Heart right ventricle (tissue), 16 donors: ENCODE data around the gene ADAM10. TPM values are rescaled to one million over a fixed set of nuclear protein-coding genes. Genes with fewer than 3 reads are reported as not detected.

Experiments used
- ATAC-seq, 8 donors: fragments of 200-7000 bp; cut with Tn5 transposase; one replicate each; pipeline ENCODE4 v1.9.1; 2020; ENCODE audit warnings: mild to moderate bottlenecking in 8 of 8, moderate library complexity in 8 of 8, moderate number of reproducible peaks in 1 of 8
- DNase-seq, 2 donors: peaks; one replicate each; pipeline ENCODE4 v3.0.0-alpha.2; 2020
- H3K27ac ChIP-seq, 10 donors: fragments of 200-600 bp; sonication (generic) in 2 of 10; one replicate each; pipeline versions ENCODE4 v1.5.0 to v1.8.0; 2020 to 2022; ENCODE audit warnings: mild to moderate bottlenecking in 3 of 10
- H3K27me3 ChIP-seq, 7 donors: fragments of 200-600 bp; one replicate each; pipeline ENCODE4 v1.8.0; 2021 to 2022; ENCODE audit warnings: mild to moderate bottlenecking in 2 of 7
- H3K36me3 ChIP-seq, 9 donors: fragments of 200-600 bp; sonication (generic) in 1 of 9; one replicate each; pipeline versions ENCODE4 v1.5.0 to v1.8.0; 2020 to 2022; ENCODE audit warnings: mild to moderate bottlenecking in 2 of 9
- H3K4me1 ChIP-seq, 9 donors: fragments of 200-600 bp; sonication (generic) in 1 of 9; one replicate each; pipeline versions ENCODE4 v1.5.0 to v1.8.0; 2020 to 2022; ENCODE audit warnings: mild to moderate bottlenecking in 4 of 9
- H3K4me3 ChIP-seq, 10 donors: fragments of 200-600 bp; sonication (generic) in 2 of 10; one replicate each; pipeline versions ENCODE4 v1.5.0 to v1.8.0; 2020 to 2022; ENCODE audit warnings: mild to moderate bottlenecking in 7 of 10, moderate library complexity in 2 of 10
- H3K9me3 ChIP-seq, 11 donors: fragments of 200-600 bp in 10 of 11; sonication (generic) in 2 of 11; one replicate each; pipeline versions ENCODE4 v1.5.0 to v1.8.0; 2013 to 2022; ENCODE audit warnings: mild to moderate bottlenecking in 2 of 11, control low read depth in 1 of 11, moderate library complexity in 1 of 11
- WGBS, 2 donors: extraction: QIAGEN DNeasy Blood & Tissue Kit; methylation state at CpG; one replicate each; pipeline ENCODE4 v1.1.7; 2013; ENCODE audit warnings: inconsistent platforms in 1 of 2; 5-methylcytosine and 5-hydroxymethylcytosine counted together
- intact Hi-C, 10 donors: fragments of 100-400 bp; cut with DNase I; formaldehyde crosslinking; loops; one replicate each; pipeline versions ENCODE4 v1.11.1 to v1.14.2; 2022
- polyA plus RNA-seq, 2 donors: library from polyadenylated mRNA; stranded (reverse); fragments of 200-250 nt; gene quantifications; one replicate each; pipeline ENCODE4 v1.2.3, GENCODE V29; 2013
- total RNA-seq, 10 donors: library from RNA; stranded (reverse); fragmentation: NEBNext Ultra II Directional in 3 of 10; extraction: Animal tissue kit (Norgen Biotek cat#: 25700) in 3 of 10; gene quantifications; one replicate each; pipeline versions ENCODE4 v1.2.1 to v1.2.4, GENCODE V29; 2021 to 2023
- TF ChIP-seq, protein P1 (sequence below), 9 donors: fragments of 200-600 bp; sonication (generic) in 2 of 9; IDR thresholded peaks; one replicate each; pipeline versions ENCODE4 v1.5.0 to v1.8.0; 2021 to 2022; ENCODE audit warnings: antibody characterized with exemption in 9 of 9, mild to moderate bottlenecking in 5 of 9, moderate library complexity in 1 of 9
- donor health status: Arrhythmogenic right ventricular cardiomyopathy.
- donor health status: ischemic (EF 13 %, LVEDD 7.1; RV severe dilation, severe dysfunction).
- donor health status: healthy with polysubstance abuse.
- donor health status: DM: no; HTN: yes; CAD: no.
- donor health status: DM: no; HTN: no; CAD: no.
- donor health status: ischemic (EF 25% LVEDD 6.9; RV normal size, moderate dysfunction).
- donor health status: ischemic (EF 25% LVEDD 5.7; RV mildly dilated, moderate dysfunction).
- donor health status: healthy.
- donor health status: DM: yes; HTN: yes; CAD: no.
- donor health status: Ischemic cardiomyopathy.
- donor health status: ischemic (EF 35%, LVEDD 5.7; RV mildly dilated, moderate dysfunction).
- donor health status: nonischemic (EF 11% LVEDD 7.7; RV severe dilation, severe dysfunction).
- donor health status: DM: yes; HTN: yes; CAD: no.
- donor health status: PGD.
- donor health status: ischemic (EF 29% LVEDD 5.4; RV normal size, mild dysfunction).
- donor health status: nonischemic (EF 23%, LVEDD 6.1; RV moderate dilation, normal function).

ADAM10 gene
- total and polyA plus RNA-seq, 12 donors, result 10.2 to 110 (median 80.1) TPM

DNA sequence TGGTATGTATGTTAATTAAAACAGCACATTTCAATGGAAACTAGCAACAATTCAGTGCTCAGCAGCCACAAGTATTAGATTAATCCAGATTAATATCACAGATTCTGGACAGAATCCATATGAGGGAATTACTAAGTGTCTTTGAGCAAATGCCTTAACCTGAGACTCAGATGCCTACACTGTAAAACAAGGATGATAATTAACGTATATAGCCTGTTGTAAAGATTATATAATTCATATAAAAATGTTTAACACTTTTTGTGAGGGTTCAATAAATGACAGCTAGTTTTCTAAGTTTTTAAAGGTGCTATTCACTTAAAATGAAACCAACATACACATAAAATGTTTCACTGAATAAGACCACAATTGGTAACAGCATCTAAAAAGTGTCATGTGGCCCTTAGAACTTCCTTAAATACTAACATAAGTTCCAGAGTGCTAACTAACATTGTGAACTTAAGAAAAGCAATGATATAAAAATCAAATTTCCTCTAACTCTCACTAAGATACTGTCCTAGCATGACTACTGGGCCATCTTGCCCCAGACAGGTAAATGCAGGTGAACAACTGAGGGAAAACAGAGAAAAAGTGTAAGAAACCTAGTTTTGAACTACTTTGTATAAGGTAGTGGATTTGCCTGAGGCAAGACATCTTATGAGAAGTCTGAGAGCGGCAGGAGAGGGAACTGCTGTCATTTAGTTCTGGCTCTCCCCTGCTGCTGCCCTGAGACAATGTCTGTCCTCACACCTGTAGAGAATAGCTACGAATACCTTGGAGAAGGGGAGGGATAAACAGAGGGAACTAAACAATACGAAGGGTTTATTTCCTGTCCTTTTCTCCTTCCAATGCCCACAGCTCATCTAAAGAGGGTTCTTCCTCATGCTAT, 151.3 kb downstream of the ADAM10 start:
- DNase-seq (no peak), ATAC-seq (no peak)
- TF ChIP-seq, protein P1, sequence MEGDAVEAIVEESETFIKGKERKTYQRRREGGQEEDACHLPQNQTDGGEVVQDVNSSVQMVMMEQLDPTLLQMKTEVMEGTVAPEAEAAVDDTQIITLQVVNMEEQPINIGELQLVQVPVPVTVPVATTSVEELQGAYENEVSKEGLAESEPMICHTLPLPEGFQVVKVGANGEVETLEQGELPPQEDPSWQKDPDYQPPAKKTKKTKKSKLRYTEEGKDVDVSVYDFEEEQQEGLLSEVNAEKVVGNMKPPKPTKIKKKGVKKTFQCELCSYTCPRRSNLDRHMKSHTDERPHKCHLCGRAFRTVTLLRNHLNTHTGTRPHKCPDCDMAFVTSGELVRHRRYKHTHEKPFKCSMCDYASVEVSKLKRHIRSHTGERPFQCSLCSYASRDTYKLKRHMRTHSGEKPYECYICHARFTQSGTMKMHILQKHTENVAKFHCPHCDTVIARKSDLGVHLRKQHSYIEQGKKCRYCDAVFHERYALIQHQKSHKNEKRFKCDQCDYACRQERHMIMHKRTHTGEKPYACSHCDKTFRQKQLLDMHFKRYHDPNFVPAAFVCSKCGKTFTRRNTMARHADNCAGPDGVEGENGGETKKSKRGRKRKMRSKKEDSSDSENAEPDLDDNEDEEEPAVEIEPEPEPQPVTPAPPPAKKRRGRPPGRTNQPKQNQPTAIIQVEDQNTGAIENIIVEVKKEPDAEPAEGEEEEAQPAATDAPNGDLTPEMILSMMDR (IDR thresholded peaks at IDR 0.05), result no peak
- H3K27ac ChIP-seq, result peak overlapping the region in 1 of 10 donors; percentile 26
- intact Hi-C loops, result loop anchor here in 1 of 10 donors (10.0 kb wide), 1 partner anchor 333 kb away; no protein-coding TSS in a partner anchor
- no peak overlapping the region for H3K4me3 ChIP-seq
- peaks cover 0 to 91% (median 4%) of the 10 kb centered on the region in 9 donors for H3K36me3 ChIP-seq
- peaks cover 0 to 4% (median 0%) of the 10 kb centered on the region in 9 donors for H3K4me1 ChIP-seq
- H3K27me3 ChIP-seq, result no peaks in the 10 kb centered on the region
- WGBS, 2 donors, result 95 to 97% methylated on average over 4 of the region's 4 CpGs
- no peaks in the 10 kb centered on the region for H3K9me3 ChIP-seq

DNA sequence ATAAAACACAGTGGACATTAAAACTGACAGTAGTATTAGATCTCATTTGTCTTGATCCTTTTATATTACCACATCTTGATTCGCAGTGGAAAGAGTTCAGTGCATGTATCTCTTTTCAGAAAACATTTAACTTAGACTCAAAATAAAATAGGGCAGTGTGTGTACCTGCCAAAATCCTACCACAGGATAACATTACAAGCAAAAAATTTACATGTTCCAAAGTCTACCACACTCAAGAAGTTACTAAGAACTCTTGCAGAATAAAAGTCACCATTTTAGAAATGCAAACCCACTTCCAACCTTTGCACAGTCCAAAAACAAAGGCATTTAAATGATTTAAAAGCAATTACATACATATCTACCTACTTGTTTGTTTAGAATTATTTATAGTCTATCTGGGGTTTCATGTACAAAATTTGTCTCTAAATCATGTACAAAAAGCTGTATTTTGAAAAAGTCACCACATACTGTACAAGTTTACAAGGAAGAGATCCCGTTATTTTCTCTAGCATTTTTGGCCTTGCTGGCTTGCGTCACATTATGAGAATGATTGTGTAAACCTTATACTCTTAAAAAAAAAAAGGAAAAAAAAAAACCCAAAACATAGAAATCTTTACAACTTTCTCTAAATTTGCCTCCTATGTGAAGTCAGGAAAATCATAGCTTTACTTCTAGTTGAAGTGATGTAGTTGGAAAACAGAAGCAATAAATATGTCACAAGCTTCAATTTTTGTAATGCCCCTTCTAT, 153.8 kb downstream of the ADAM10 start:
- Histone ChIP-seq H3K27ac (no peak overlapping the region), H3K4me3 (no peak overlapping the region), H3K9me3 (no peaks in the 10 kb centered on the region), H3K36me3 (peaks cover 0 to 69% (median 4%) of the 10 kb centered on the region in 9 donors), H3K4me1 (no peaks in the 10 kb centered on the region), H3K27me3 (no peaks in the 10 kb centered on the region)
- WGBS, 2 donors, result 96% methylated on average over 3 of the region's 3 CpGs
- ATAC-seq (no peak), DNase-seq (no peak)
- TF ChIP-seq, protein P1 (IDR thresholded peaks at IDR 0.05), result no peak
- intact Hi-C loops, result loop anchor here in 1 of 10 donors (10.0 kb wide), 1 partner anchor 331 kb away; no protein-coding TSS in a partner anchor

DNA sequence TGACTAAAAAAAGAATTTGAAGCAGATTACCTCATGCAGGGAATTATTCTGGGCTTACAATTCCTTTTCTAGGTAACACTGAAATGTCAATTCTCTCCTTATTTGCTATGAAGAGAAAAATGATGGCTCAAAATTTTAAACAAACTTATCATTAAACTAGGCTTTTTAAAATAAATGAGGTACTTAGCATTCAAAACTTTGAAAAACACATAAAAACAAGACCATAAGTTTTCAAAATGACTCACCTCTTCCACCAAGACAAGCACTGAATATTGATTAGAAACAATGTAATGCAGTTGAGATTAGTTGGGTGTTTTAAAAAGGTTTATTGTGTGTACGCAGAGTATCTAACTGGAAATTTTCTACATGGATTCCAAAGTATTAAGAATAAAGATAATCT, 154.6 kb downstream of the ADAM10 start:
- DNase-seq (no peak), ATAC-seq (no peak)
- TF ChIP-seq, protein P1 (IDR thresholded peaks at IDR 0.05), result no peak
- WGBS, 2 donors, result 98% methylated on average over 1 of the region's 1 CpG
- Histone ChIP-seq H3K27ac (no peak overlapping the region), H3K27me3 (no peaks in the 10 kb centered on the region), H3K36me3 (peaks cover 0 to 65% (median 4%) of the 10 kb centered on the region in 9 donors), H3K4me3 (no peak overlapping the region), H3K9me3 (no peaks in the 10 kb centered on the region), H3K4me1 (peaks cover 0 to 8% (median 0%) of the 10 kb centered on the region in 9 donors)
- intact Hi-C loops, result loop anchor here in 1 of 10 donors (10.0 kb wide), 1 partner anchor 330 kb away; no protein-coding TSS in a partner anchor

DNA sequence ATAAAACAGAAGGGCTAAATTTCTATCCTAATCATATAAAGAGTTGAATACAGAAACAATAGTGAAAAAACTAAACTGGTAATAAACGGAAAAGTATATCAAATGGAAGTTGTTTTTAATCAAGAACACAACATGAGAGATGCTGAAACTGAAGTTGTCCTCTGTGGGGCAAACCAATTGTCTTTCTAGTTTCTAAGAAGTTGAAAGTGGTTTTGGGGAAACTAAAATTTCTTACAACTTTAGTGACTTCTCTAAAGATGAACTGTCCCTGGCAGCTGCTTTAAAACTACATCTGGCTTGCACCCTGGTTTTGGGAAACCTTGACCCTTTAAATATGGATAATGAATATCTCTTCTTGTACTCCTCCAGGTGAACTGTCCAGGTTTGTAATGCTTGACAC, 155.6 kb downstream of the ADAM10 start:
- TF ChIP-seq, protein P1 (IDR thresholded peaks at IDR 0.05), result no peak
- H3K27me3 ChIP-seq, result no peaks in the 10 kb centered on the region
- ATAC-seq (no peak), DNase-seq (no peak)
- 42 to 94% methylated on average over 1 of the region's 1 CpG for WGBS, 2 donors
- H3K36me3 ChIP-seq, result peaks cover 0 to 54% (median 0%) of the 10 kb centered on the region in 9 donors
- no peaks in the 10 kb centered on the region for H3K9me3 ChIP-seq
- intact Hi-C loops, result loop anchor here in 1 of 10 donors (10.0 kb wide), 1 partner anchor 329 kb away; no protein-coding TSS in a partner anchor
- H3K4me3 ChIP-seq, result no peak overlapping the region
- peaks cover 0 to 9% (median 0%) of the 10 kb centered on the region in 9 donors for H3K4me1 ChIP-seq
- H3K27ac ChIP-seq, result no peak overlapping the region
